HUES64 (cell line): ENCODE measurements around the gene ASPSCR1.
"Not testable (repeated sequence)": the region's sequence is repeated elsewhere in the genome, so short reads cannot be mapped to it uniquely, and the experiment has no call there.

Experiments
- H3K27ac ChIP-seq: 2 replicates; pipeline ENCODE4 v1.7.0; 2013; ENCODE audit warnings: low read depth, low read length, inconsistent platforms
- H3K27me3 ChIP-seq: 2 replicates; pipeline ENCODE4 v1.6.1; 2013; ENCODE audit warnings: mild to moderate bottlenecking, low read length; ENCODE audit not compliant: insufficient read depth
- H3K36me3 ChIP-seq: 2 replicates; pipeline ENCODE4 v1.6.1; 2013; ENCODE audit warnings: mild to moderate bottlenecking, low read length; ENCODE audit not compliant: insufficient read depth
- H3K4me1 ChIP-seq: 2 replicates; pipeline ENCODE4 v1.6.1; 2013; ENCODE audit warnings: mild to moderate bottlenecking, low read length, moderate library complexity; ENCODE audit not compliant: insufficient read depth
- H3K4me3 ChIP-seq: 2 replicates; pipeline ENCODE4 v1.5.1; 2013; ENCODE audit warnings: mild to moderate bottlenecking, low read length, moderate library complexity
- H3K9ac ChIP-seq: 2 replicates; pipeline ENCODE4 v1.6.1; 2013; ENCODE audit warnings: mild to moderate bottlenecking, low read depth, low read length
- H3K9me3 ChIP-seq: 2 replicates; pipeline ENCODE4 v1.6.1; 2013; ENCODE audit warnings: low read depth, low read length; ENCODE audit not compliant: insufficient read depth
- WGBS: fragments of 150-250, 120-280 bp; methylation state at CpG from one replicate; pipeline ENCODE4 v1.1.7; 2013; ENCODE audit warnings: missing lambda C conversion rate; 5-methylcytosine and 5-hydroxymethylcytosine counted together

Gene ASPSCR1

DNA sequence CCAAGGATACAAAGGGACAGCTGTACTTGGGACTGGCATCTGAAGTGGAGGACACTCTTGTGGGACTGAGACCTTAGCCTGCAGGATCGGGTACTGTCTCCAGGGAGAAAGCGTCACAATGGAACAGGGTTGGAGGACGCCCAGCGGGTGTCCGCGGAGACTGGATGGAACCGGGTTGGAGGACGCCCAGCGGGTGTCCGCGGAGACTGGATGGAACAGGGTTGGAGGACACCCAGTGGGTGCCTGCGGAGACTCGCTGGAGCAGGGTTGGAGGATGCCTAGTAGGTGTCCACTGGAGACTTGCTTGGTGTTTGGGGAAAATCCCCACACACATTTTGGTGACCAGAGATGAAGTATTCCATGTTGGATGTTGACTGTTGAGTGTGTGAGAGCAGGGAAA is 30.2 kb upstream of the ASPSCR1 start, which contains the start of gene MYADML2:
Gene MYADML2, minus strand, starts transcription at position 45 of the 400 bp plus-strand sequence. CDS start 5,492 bp downstream, outside the sequence.
- Histone ChIP-seq H3K36me3 (no peaks in the 10 kb centered on the region), H3K4me3 (no peak within 1 kb of the TSS), H3K9me3 (no peaks in the 10 kb centered on the region), H3K4me1 (peaks cover 3% of the 10 kb centered on the region; the same call in 1 of the 2 replicates), H3K9ac (no peak within 1 kb of the TSS), H3K27me3 (peaks cover 8% of the 10 kb centered on the region; the same call in 1 of the 2 replicates), H3K27ac (no peak within 1 kb of the TSS)
- 89% methylated on average over 13 of the region's 13 CpGs for WGBS

- Histone ChIP-seq H3K4me3 (no peak overlapping the region), H3K9me3 (no peaks in the 10 kb centered on the region), H3K4me1 (0 out of 2 replicates have a peak, but pooled peaks cover 3% of the 10 kb centered on the region), H3K27ac (no peak overlapping the region), H3K27me3 (peaks cover 4% of the 10 kb centered on the region; the same call in 1 of the 2 replicates), H3K9ac (no peak overlapping the region), H3K36me3 (no peaks in the 10 kb centered on the region)
- 87% methylated on average over 17 of the region's 17 CpGs for WGBS
Observed at GRCh38 chr17:81948635-81949378, 28.6 kb upstream of the ASPSCR1 start.

DNA sequence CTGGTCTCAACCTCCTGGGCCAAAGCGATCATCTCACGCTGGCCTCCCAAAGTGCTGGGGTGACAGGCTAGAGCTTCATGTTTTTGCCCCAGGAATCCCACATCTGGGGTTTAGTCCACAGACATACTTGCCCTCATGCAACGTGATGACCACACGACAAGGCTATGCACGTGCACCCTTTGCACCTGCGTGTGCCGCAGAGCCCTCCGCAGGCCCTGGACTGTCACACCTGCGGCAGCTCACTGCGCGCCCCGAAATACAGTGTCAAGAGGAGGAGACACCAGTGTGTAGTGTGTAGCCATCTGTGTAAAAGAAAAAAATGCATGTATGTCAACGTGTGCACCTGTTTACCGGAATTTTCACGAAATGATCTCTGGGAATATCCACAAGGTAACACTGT is 26.9 kb upstream of the ASPSCR1 start:
- 90% methylated on average over 15 of the region's 15 CpGs for WGBS
- no peaks in the 10 kb centered on the region for H3K9me3 ChIP-seq
- no peak overlapping the region for H3K4me3 ChIP-seq
- peaks cover 4% of the 10 kb centered on the region; the same call in 1 of the 2 replicates for H3K27me3 ChIP-seq
- no peaks in the 10 kb centered on the region for H3K4me1 ChIP-seq
- H3K27ac ChIP-seq = no peak overlapping the region
- H3K36me3 ChIP-seq = no peaks in the 10 kb centered on the region
- no peak overlapping the region for H3K9ac ChIP-seq

DNA sequence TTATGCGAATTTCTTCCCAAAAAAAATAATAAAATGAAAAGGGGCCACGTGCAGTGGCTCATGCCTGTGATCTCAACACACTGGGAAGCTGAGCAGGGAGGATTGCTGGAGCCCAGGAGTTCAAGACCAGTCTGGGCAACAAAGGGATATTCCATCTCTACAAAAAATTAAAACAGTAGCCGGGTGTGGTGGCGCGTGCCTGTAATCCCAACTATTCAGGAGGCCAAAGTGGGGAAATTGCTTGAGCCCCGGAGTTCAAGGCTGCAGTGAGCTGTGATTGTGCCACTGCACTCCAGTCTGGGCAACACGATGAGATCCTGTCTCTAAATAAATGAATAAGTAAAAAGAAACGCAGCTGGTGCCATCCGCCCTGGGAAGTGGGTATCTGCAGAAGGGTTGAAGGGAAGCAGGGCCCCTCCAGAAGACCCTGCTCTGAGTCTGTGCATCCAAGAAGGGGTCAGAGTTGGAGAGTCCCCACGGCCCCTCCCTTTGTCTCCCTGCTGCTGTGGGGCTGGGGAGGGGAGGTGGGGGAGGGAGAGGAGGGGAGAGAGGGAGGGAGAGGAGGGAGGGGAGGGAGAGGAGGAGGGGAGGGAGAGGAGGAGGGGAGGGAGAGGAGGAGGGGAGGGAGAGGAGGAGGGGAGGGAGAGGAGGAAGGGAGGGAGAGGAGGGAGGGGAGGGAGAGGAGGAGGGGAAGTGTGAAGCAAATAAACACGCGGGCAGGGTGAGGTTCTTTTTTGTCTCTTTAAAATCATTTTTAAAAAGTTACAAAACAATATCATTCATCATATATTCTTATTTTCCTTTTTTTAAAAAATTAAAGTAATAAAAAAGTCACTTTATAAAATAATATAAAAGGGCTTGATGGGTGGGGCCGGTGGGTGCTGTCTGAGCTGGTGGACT is 25.4 kb upstream of the ASPSCR1 start:
- WGBS = 82% methylated on average over 10 of the region's 13 CpGs
- Histone ChIP-seq H3K9me3 (no peaks in the 10 kb centered on the region), H3K9ac (no peak overlapping the region), H3K27me3 (peaks cover 14% of the 10 kb centered on the region), H3K4me1 (no peaks in the 10 kb centered on the region), H3K27ac (no peak overlapping the region), H3K4me3 (no peak overlapping the region), H3K36me3 (no peaks in the 10 kb centered on the region)

DNA sequence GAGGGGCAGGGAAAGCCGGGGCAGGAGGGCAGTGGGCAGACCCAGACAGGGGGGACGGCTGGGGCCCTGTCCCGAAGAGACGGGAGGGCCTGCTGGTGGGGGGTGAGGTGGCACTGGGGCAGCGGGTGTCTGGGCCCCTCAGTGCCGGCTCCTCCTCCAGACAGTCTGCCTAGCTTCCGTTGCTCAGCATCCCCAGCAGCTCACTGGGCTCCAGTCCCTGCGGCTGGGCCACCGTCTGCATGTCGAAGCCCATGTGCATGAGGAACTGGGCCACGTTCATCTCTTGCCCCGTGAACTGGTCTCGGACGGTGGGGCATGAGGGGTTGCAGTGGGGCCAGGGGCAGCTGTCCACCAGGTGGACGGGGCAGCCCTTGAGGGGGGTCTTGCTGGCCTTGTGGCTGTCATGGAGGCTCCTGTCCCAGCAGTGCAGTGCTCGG is 24.6 kb upstream of the ASPSCR1 start:
- WGBS = 85% methylated on average over 16 of the region's 16 CpGs
- no peak overlapping the region for H3K4me3 ChIP-seq
- no peaks in the 10 kb centered on the region for H3K36me3 ChIP-seq
- H3K9ac ChIP-seq = no peak overlapping the region
- H3K27ac ChIP-seq = no peak overlapping the region
- no peaks in the 10 kb centered on the region for H3K4me1 ChIP-seq
- no peaks in the 10 kb centered on the region for H3K9me3 ChIP-seq
- peaks cover 21% of the 10 kb centered on the region for H3K27me3 ChIP-seq

DNA sequence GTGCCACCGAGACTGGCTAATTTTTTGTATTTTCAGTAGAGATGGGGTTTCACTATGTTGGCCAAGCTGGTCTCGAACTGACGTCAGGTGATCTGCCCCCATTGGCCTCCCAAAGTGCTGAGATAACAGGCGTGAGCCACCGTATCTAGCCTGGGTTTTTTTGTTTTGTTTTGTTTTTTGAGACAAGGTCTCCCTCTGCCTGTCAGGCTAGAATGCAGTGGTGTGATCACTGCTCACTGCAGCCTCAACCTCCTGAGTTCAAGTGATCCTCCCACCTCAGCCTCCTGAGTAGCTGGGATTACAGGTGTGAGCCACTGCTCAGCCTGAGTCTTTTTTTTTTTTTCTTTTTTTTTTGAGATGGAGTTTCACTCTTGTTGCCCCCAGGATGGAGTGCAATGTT is 24.0 kb upstream of the ASPSCR1 start:
- H3K27me3 ChIP-seq = peaks cover 28% of the 10 kb centered on the region
- H3K4me3 ChIP-seq, H3K36me3 ChIP-seq, H3K9ac ChIP-seq, H3K27ac ChIP-seq, H3K9me3 ChIP-seq, H3K4me1 ChIP-seq: not testable (repeated sequence)
- WGBS = 84% methylated on average over 5 of the region's 5 CpGs

GRCh38 chr17:81954131-81955057 is 23.0 kb upstream of the ASPSCR1 start:
- Histone ChIP-seq H3K9me3 (no peaks in the 10 kb centered on the region), H3K27ac (no peak overlapping the region), H3K4me1 (no peaks in the 10 kb centered on the region), H3K27me3 (peaks cover 37% of the 10 kb centered on the region), H3K9ac (no peak overlapping the region), H3K4me3 (no peak overlapping the region), H3K36me3 (no peaks in the 10 kb centered on the region)
- 88% methylated on average over 19 of the region's 19 CpGs for WGBS

- H3K27me3 ChIP-seq = peaks cover 45% of the 10 kb centered on the region
- no peaks in the 10 kb centered on the region for H3K9me3 ChIP-seq
- H3K9ac ChIP-seq = no peak overlapping the region
- 93% methylated on average over 26 of the region's 26 CpGs for WGBS
- no peak overlapping the region for H3K4me3 ChIP-seq
- H3K27ac ChIP-seq = no peak overlapping the region
- H3K4me1 ChIP-seq = no peaks in the 10 kb centered on the region
- no peaks in the 10 kb centered on the region for H3K36me3 ChIP-seq
Observed at GRCh38 chr17:81955058-81955681, 22.3 kb upstream of the ASPSCR1 start.

DNA sequence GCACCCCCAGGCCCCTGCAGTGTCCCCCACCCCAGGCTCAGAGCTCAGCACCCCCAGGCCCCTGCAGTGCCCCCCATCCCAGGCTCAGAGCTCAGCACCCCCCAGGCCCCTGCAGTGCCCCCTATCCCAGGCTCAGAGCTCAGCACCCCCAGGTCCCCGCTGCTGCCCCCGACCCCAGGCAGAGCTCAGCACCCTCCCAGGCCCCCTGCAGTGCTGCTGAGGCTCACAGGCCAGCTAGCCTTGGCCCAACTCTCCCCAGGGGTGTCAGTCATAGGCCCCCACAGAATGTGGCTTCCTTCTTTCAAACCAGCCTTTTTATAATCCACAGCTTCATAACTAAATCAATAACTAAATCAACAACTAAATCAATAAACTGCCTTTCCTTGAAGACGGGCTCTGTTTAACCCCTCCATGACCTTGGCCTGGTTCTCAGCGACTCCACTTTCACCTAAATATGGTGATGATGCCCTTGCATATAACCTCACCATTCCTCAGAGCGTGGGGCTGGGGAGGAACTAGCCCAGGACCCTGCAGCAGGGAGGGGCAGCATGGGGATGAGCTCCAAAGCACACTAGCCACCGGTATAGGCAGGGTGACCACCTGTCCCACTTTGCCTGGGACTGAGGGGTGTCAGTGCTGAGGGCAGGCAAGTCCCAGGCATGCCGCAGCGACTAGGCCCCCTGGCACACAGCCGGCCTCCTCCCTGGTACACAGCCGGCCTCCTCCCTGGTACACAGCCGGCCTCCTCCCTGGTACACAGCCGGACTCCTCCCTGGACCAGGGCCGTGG is 21.5 kb upstream of the ASPSCR1 start:
- H3K27me3 ChIP-seq = peaks cover 49% of the 10 kb centered on the region
- H3K4me3 ChIP-seq = no peak overlapping the region
- no peak overlapping the region for H3K9ac ChIP-seq
- H3K4me1 ChIP-seq = no peaks in the 10 kb centered on the region
- H3K9me3 ChIP-seq = no peaks in the 10 kb centered on the region
- no peaks in the 10 kb centered on the region for H3K36me3 ChIP-seq
- WGBS = 89% methylated on average over 13 of the region's 13 CpGs
- no peak overlapping the region for H3K27ac ChIP-seq
